Smooth muscle cell (in vitro differentiated cells): ENCODE data around the gene TMCO6. TPM values are rescaled to one million over a fixed set of nuclear protein-coding genes. Genes with fewer than 3 reads are reported as not detected.

ENCODE experiments used
- DNase-seq: peaks from one replicate; lab custom pipeline; 2025; ENCODE audit not compliant: unreplicated experiment; lab: John Stamatoyannopoulos, UW
- H2AFZ ChIP-seq: fragments of 200-600 bp; sonication (generic); 2 replicates; pipeline ENCODE4 v1.6.0; 2016; ENCODE audit warnings: antibody characterized with exemption, low read depth, mild to moderate bottlenecking
- H3F3A ChIP-seq: fragments of 200-600 bp; sonication (generic); 2 replicates; pipeline ENCODE4 v1.6.0; 2017; ENCODE audit warnings: antibody characterized with exemption, low read depth
- H3K27ac ChIP-seq: fragments of 200-600 bp; sonication (generic); 2 replicates; pipeline ENCODE4 v1.5.1; 2016; ENCODE audit warnings: low read depth, mild to moderate bottlenecking
- H3K27me3 ChIP-seq: fragments of 200-600 bp; sonication (generic); 2 replicates; pipeline ENCODE4 v1.6.1; 2016; ENCODE audit warnings: low read depth, mild to moderate bottlenecking
- H3K36me3 ChIP-seq: fragments of 200-600 bp; sonication (generic); 2 replicates; pipeline ENCODE4 v1.5.1; 2016; ENCODE audit warnings: low read depth
- H3K4me1 ChIP-seq: fragments of 200-600 bp; sonication (generic); 2 replicates; pipeline ENCODE4 v1.5.1; 2016; ENCODE audit warnings: low read depth
- H3K4me2 ChIP-seq: fragments of 200-600 bp; sonication (generic); 2 replicates; pipeline ENCODE4 v1.6.0; 2016; ENCODE audit warnings: mild to moderate bottlenecking
- H3K4me3 ChIP-seq: fragments of 200-600 bp; sonication (generic); 2 replicates; pipeline ENCODE4 v1.5.1; 2016; ENCODE audit warnings: mild to moderate bottlenecking
- H3K79me2 ChIP-seq: fragments of 200-600 bp; sonication (generic); 2 replicates; pipeline ENCODE4 v1.6.0; 2016; ENCODE audit warnings: low read depth, mild to moderate bottlenecking
- H3K9ac ChIP-seq: fragments of 200-600 bp; sonication (generic); 2 replicates; pipeline ENCODE4 v1.6.0; 2016; ENCODE audit warnings: low read depth
- H3K9me3 ChIP-seq: fragments of 200-600 bp; sonication (generic); replicated peaks from 2 replicates; pipeline ENCODE4 v1.5.1; 2016; ENCODE audit warnings: low read depth
- H4K20me1 ChIP-seq: fragments of 200-600 bp; sonication (generic); 2 replicates; pipeline ENCODE4 v1.6.0; 2016; ENCODE audit warnings: low read depth
- CTCF ChIP-seq: fragments of 200-600 bp; sonication (generic); IDR thresholded peaks from 2 replicates; pipeline ENCODE4 v1.5.1; 2017; ENCODE audit warnings: borderline replicate concordance, mild to moderate bottlenecking, antibody characterized with exemption; ENCODE audit not compliant: insufficient read depth, poor library complexity, severe bottlenecking
- WGBS: methylation state at CpG from one replicate; pipeline ENCODE4 v1.1.7; 2016; ENCODE audit warnings: low lambda C conversion rate; 5-methylcytosine and 5-hydroxymethylcytosine counted together
- polyA plus RNA-seq: library from polyadenylated mRNA; unstranded; fragments of >200 nt; fragmentation: Nextera tagmentation; extraction: Ambion mirVana; gene quantifications from 2 replicates; pipeline ENCODE4 v1.2.1, GENCODE V29; 2016
- total RNA-seq: library from RNA; depleted of rRNA; stranded (reverse); fragments of >200 nt; gene quantifications from 2 replicates; pipeline ENCODE4 v1.2.3, GENCODE V29; 2014

Gene TMCO6
- total and polyA plus RNA-seq, 2 experiments from 2014 or later: 5.9 to 11.4 TPM

GRCh38 chr5:140672455-140673186 lies 33.4 kb downstream of the TMCO6 start:
- TF ChIP-seq CTCF: no peak
- H3K9ac ChIP-seq: no peak overlapping the region
- H3K4me1 ChIP-seq: no peaks in the 10 kb centered on the region
- no peak for DNase-seq
- peaks cover 5% of the 10 kb centered on the region for H3K36me3 ChIP-seq
- H3K9me3 ChIP-seq: no peaks in the 10 kb centered on the region
- no peak overlapping the region for H3K27ac ChIP-seq
- 95% methylated on average over 70 of the region's 70 CpGs for WGBS
- peaks cover 12% of the 10 kb centered on the region for H3F3A ChIP-seq
- H3K79me2 ChIP-seq: peaks cover 2% of the 10 kb centered on the region
- H3K27me3 ChIP-seq: no peaks in the 10 kb centered on the region
- no peak overlapping the region for H3K4me2 ChIP-seq
- no peak overlapping the region for H2AFZ ChIP-seq
- H4K20me1 ChIP-seq: no peaks in the 10 kb centered on the region
- H3K4me3 ChIP-seq: no peak overlapping the region

- 96% methylated on average over 43 of the region's 45 CpGs for WGBS
- H3K9ac ChIP-seq: no peak within 1 kb of the TSS
- no peak within 1 kb of the TSS for H3K27ac ChIP-seq
- H3K4me1 ChIP-seq: no peaks in the 10 kb centered on the region
- H3K9me3 ChIP-seq: no peaks in the 10 kb centered on the region
- H4K20me1 ChIP-seq: no peaks in the 10 kb centered on the region
- H3K79me2 ChIP-seq: no peaks in the 10 kb centered on the region
- no peaks in the 10 kb centered on the region for H3K27me3 ChIP-seq
- H3K4me2 ChIP-seq: no peak within 1 kb of the TSS
- no peaks in the 10 kb centered on the region for H3K36me3 ChIP-seq
- DNase-seq: no peak
- no peak for TF ChIP-seq CTCF
- no peak within 1 kb of the TSS for H3K4me3 ChIP-seq
- no peak within 1 kb of the TSS for H2AFZ ChIP-seq
- peaks cover 12% of the 10 kb centered on the region for H3F3A ChIP-seq
Measured at GRCh38 chr5:140673187-140673976, 34.1 kb downstream of the TMCO6 start, which contains the start of gene DND1. TSS of gene DND1 (minus strand) at chr5:140673576. CDS start at chr5:140673542, 34 bp downstream.

GRCh38 chr5:140674211-140674610 lies 35.0 kb downstream of the TMCO6 start:
- no peak for DNase-seq
- Histone ChIP-seq H3K79me2 (no peaks in the 10 kb centered on the region), H3K4me3 (no peak overlapping the region), H3K27ac (no peak overlapping the region), H3K4me2 (no peak overlapping the region), H3K9me3 (no peaks in the 10 kb centered on the region), H3K36me3 (no peaks in the 10 kb centered on the region), H3K9ac (no peak overlapping the region), H2AFZ (no peak overlapping the region), H4K20me1 (no peaks in the 10 kb centered on the region), H3K27me3 (no peaks in the 10 kb centered on the region), H3K4me1 (no peaks in the 10 kb centered on the region), H3F3A (peaks cover 12% of the 10 kb centered on the region)
- 94% methylated on average over 2 of the region's 2 CpGs for WGBS
- TF ChIP-seq CTCF: no peak
